Effector memory CD4-positive, alpha-beta T cell (primary cell): ENCODE measurements around the gene TOMM70.

Experiments used
- DNase-seq, 3 donors: peaks; one replicate each; pipeline ENCODE4 v3.0.0-alpha.2; 2020
- H3K27ac ChIP-seq: 2 replicates; pipeline ENCODE4 v1.7.0; 2013; ENCODE audit warnings: mild to moderate bottlenecking, low read length, moderate library complexity; ENCODE audit not compliant: insufficient read depth, poor library complexity, severe bottlenecking
- H3K27me3 ChIP-seq: replicated peaks from 2 replicates; pipeline ENCODE4 v1.7.0; 2013; ENCODE audit warnings: mild to moderate bottlenecking, low read length; ENCODE audit not compliant: insufficient read depth, control insufficient read depth, poor library complexity, severe bottlenecking
- H3K36me3 ChIP-seq: 2 replicates; pipeline ENCODE4 v1.7.0; 2013; ENCODE audit warnings: mild to moderate bottlenecking, low read length, moderate library complexity; ENCODE audit not compliant: control insufficient read depth, insufficient read depth
- H3K4me1 ChIP-seq: 2 replicates; pipeline ENCODE4 v1.7.0; 2013; ENCODE audit warnings: low read length, mild to moderate bottlenecking; ENCODE audit not compliant: control insufficient read depth, insufficient read depth, poor library complexity, severe bottlenecking
- H3K4me3 ChIP-seq: 2 replicates; pipeline ENCODE4 v1.7.0; 2013; ENCODE audit warnings: low read length, low read depth, mild to moderate bottlenecking; ENCODE audit not compliant: insufficient read depth, poor library complexity, severe bottlenecking
- H3K9me3 ChIP-seq: 2 replicates; pipeline ENCODE4 v1.7.0; 2013; ENCODE audit warnings: mild to moderate bottlenecking, low read length, moderate library complexity; ENCODE audit not compliant: control insufficient read depth

Gene TOMM70

GRCh38 chr3:100413613-100414012 lies 12.7 kb upstream of the TOMM70 start:
- no peak overlapping the region for H3K27ac ChIP-seq
- no peak overlapping the region for H3K4me3 ChIP-seq
- H3K9me3 ChIP-seq, result no peaks in the 10 kb centered on the region
- no peaks in the 10 kb centered on the region for H3K4me1 ChIP-seq
- no peaks in the 10 kb centered on the region for H3K36me3 ChIP-seq
- no peaks in the 10 kb centered on the region for H3K27me3 ChIP-seq
- DNase-seq, result no peak

- H3K4me3 ChIP-seq, result no peak overlapping the region
- H3K27ac ChIP-seq, result no peak overlapping the region
- no peak for DNase-seq
- no peaks in the 10 kb centered on the region for H3K4me1 ChIP-seq
- no peaks in the 10 kb centered on the region for H3K9me3 ChIP-seq
- H3K36me3 ChIP-seq, result no peaks in the 10 kb centered on the region
- H3K27me3 ChIP-seq, result no peaks in the 10 kb centered on the region
Observed at GRCh38 chr3:100412912-100413590, 12.2 kb upstream of the TOMM70 start.

DNA sequence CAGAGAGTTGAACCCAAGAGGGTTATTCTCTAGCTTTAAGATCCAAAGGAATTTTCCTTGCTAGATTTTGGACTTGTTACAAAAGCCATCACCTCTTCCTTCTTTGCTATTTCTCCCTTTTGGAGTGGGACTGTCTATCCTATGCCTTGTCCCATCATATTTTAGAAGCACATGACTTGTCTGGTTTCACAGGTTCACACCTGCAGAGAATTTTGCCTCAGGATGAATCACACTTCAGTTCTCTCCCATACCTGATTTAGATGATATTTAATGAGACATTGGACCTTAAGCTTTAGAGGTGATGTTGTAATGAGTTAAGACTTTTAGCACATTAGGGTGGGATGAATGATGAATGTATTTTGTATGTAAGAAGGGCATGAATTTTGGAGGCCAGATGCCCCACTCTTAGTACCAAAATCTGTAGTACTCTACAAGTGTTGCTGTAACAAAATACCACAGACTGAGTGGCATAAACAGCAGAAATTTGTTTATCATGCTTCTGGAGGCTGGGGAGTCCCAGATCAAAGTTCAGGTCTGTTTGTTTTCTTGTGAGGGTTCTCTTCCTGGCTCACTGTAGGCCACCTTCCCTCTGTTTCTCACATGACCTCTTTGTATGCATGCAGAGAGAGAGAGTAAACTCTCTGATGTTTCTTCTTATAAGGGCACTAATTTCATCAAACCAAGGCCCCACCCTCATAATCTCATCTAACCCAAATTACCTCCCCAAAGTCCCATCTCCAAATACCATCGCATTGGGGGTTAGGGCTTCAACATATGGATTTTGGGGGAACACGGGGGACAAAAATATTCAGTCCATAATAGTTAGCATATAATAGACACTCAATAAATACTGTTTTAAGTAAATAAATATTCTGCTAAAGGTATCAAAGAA lies 10.4 kb upstream of the TOMM70 start:
- Histone ChIP-seq H3K4me1 (no peaks in the 10 kb centered on the region), H3K36me3 (no peaks in the 10 kb centered on the region)

GRCh38 chr3:100407977-100408532 lies 7.2 kb upstream of the TOMM70 start:
- Histone ChIP-seq H3K4me3 (no peak overlapping the region), H3K9me3 (no peaks in the 10 kb centered on the region), H3K27ac (no peak overlapping the region), H3K4me1 (no peaks in the 10 kb centered on the region), H3K27me3 (no peaks in the 10 kb centered on the region), H3K36me3 (no peaks in the 10 kb centered on the region)
- DNase-seq, result no peak

More for the DNA sequence above, 10.4 kb upstream of the TOMM70 start:
- Histone ChIP-seq H3K27ac (no peak overlapping the region), H3K27me3 (no peaks in the 10 kb centered on the region), H3K4me3 (no peak overlapping the region), H3K9me3 (no peaks in the 10 kb centered on the region)
- no peak for DNase-seq

GRCh38 chr3:100407164-100407563 lies 6.3 kb upstream of the TOMM70 start:
- Histone ChIP-seq H3K27ac (no peak overlapping the region), H3K4me1 (no peaks in the 10 kb centered on the region), H3K4me3 (no peak overlapping the region), H3K9me3 (no peaks in the 10 kb centered on the region), H3K36me3 (no peaks in the 10 kb centered on the region), H3K27me3 (no peaks in the 10 kb centered on the region)
- DNase-seq, result no peak

DNA sequence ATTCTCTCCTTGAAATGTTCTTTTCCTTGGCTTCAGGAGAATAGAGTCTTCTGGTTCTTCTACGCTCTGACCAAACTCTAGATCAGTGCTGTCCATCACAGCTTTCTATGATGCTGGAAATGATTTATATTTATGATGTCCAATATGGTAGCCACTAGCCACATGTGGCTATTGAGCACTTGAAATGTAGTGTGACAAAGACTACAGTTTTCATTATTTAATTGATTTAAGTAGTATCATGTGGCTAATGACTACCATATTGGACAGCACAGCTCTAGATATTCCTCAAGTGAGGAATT lies 3.3 kb upstream of the TOMM70 start:
- no peaks in the 10 kb centered on the region for H3K9me3 ChIP-seq
- H3K36me3 ChIP-seq, result no peaks in the 10 kb centered on the region
- H3K4me3 ChIP-seq, result no peak overlapping the region
- H3K27me3 ChIP-seq, result no peaks in the 10 kb centered on the region
- DNase-seq, result no peak
- H3K4me1 ChIP-seq, result peaks cover 4% of the 10 kb centered on the region
- H3K27ac ChIP-seq, result no peak overlapping the region

DNA sequence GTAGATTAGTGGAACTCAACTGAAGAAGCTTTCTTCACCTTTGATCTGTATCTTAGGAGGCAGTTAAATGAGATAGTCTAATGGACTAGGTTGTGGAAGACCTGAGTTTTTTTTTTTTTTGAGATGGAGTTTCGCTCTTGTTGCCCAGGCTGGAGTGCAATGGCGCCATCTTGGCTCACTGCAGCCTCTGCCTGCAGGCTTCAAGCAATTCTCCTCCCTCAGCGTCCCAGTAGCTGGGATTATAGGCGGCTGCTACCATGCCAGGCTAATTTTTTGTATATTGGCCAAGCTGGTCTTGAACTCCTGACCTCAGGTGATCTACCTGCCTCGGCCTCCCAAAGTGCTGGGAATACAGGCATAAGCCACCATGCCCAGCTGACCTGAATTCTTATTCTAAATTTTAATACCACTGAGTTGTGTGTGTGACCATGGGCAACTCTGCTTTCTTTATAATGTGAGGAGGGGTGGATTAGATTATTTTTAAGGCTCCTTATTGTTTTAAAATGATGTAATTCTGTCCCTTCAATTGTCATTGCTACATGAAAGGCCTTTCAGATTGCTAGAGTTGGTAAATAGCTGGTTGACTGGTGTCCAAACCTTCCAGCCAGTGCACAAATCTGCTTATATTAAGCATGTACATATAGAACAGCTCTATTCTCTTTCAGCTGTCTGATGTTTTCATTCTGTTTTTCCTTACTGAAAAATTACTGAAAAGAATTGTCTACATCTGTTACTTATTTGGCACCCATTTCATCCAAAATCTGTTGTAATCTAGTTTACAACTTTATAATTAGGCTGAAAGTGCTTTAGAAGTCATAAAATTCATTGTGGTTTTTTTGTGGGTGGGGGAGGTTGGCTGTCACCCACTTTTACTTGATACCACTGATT lies 2.7 kb upstream of the TOMM70 start:
- Histone ChIP-seq H3K36me3 (no peaks in the 10 kb centered on the region), H3K27me3 (no peaks in the 10 kb centered on the region), H3K4me1 (peaks cover 5% of the 10 kb centered on the region), H3K4me3 (no peak overlapping the region), H3K9me3 (no peaks in the 10 kb centered on the region), H3K27ac (no peak overlapping the region)
- DNase-seq, result no peak

DNA sequence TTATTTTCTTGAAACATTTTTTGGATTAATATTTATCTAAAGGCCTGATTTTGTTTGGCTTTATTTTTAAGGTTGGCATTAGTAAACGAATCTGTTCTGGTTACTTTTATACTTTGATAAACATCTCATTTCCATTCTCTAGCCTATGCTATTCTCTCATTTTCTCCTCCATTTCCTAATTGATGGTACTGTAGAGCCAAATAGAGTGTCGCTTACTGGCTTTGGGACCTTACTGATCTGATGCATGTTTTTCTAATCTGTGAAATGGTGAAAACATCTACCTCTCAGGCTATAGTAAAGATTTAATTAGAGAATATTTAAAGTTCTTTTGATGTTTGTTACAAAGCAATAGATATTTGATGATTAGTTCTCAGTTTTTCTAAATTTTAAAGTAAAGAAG lies 2.0 kb upstream of the TOMM70 start:
- Histone ChIP-seq H3K4me3 (no peak overlapping the region), H3K9me3 (no peaks in the 10 kb centered on the region), H3K27me3 (no peaks in the 10 kb centered on the region), H3K36me3 (no peaks in the 10 kb centered on the region), H3K27ac (no peak overlapping the region), H3K4me1 (peaks cover 5% of the 10 kb centered on the region)
- DNase-seq, result no peak

DNA sequence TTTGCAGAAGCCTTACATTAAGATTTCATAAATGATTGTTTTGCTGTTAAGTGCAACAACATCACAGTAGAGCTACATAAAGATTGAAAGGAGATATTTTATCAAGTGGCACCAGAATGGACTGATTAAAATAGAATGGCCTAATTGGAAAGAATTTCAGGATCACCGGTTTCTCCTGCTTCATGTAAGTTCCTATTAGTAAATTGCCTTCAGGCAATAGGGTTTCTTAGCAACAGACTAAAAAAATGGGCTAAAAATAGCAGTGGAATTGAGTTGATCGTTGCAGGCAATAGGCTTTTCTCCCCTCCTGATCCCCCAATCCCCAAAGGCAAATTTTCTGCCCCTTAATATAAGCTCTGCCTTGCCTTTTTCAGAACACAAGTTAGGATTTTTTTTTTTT lies 1.4 kb upstream of the TOMM70 start:
- Histone ChIP-seq H3K9me3 (no peaks in the 10 kb centered on the region), H3K36me3 (no peaks in the 10 kb centered on the region), H3K4me1 (peaks cover 5% of the 10 kb centered on the region), H3K27me3 (no peaks in the 10 kb centered on the region), H3K27ac (peak overlapping the region; percentile 79), H3K4me3 (peak overlapping the region; percentile 94)
- DNase-seq, result no peak
